IMR-90 (cell line): ENCODE measurements around the gene PHKG2. TPM values are rescaled to one million over a fixed set of nuclear protein-coding genes. Genes with fewer than 3 reads are reported as not detected.

Experiments
- ATAC-seq: fragments of 200-7000 bp; cut with Tn5 transposase; 2 replicates; pipeline ENCODE4 v1.9.1; 2020; ENCODE audit warnings: low read depth, mild to moderate bottlenecking, moderate library complexity
- BruUV-seq: library from RNA; stranded (reverse); fragments of 400-500 nt; replicated peaks from 2 replicates; lab custom pipeline; 2021; lab: Mats Ljungman, UMichigan
- CTCF ChIA-PET: fragments of 300-600 bp; formaldehyde crosslinking; extraction: SDS; loops from one replicate; lab custom pipeline; 2021; ENCODE audit warnings: antibody characterized with exemption; lab: Yijun Ruan, JAX
- POLR2A ChIA-PET: fragments of 300-600 bp; sonication (Branson Sonifier 250); formaldehyde crosslinking; loops from one replicate; lab custom pipeline; 2022; ENCODE audit warnings: antibody characterized with exemption; ENCODE audit not compliant: unreplicated experiment; lab: Charles Lee
- DNase-seq: peaks from one replicate; pipeline ENCODE4 v3.0.0; 2013
- H2AFZ ChIP-seq: replicated peaks from 2 replicates; pipeline ENCODE3; 2013; ENCODE audit warnings: low read length, mild to moderate bottlenecking; ENCODE audit not compliant: poor library complexity
- H2AK5ac ChIP-seq: 2 replicates; pipeline ENCODE4 v1.6.1; 2013; ENCODE audit warnings: low read depth, low read length, inconsistent platforms
- H2AK9ac ChIP-seq: replicated peaks from 2 replicates; pipeline ENCODE3; 2013; ENCODE audit warnings: mild to moderate bottlenecking, low read depth, low read length, moderate library complexity; ENCODE audit not compliant: poor library complexity
- H2BK120ac ChIP-seq: 2 replicates; pipeline ENCODE4 v1.6.1; 2013; ENCODE audit warnings: low read depth, low read length, inconsistent platforms
- H2BK15ac ChIP-seq: 3 replicates; pipeline ENCODE4 v1.6.1; 2013; ENCODE audit warnings: low read depth, low read length, inconsistent platforms
- H2BK20ac ChIP-seq: 2 replicates; pipeline ENCODE4 v1.6.1; 2013; ENCODE audit warnings: low read depth, mild to moderate bottlenecking, inconsistent platforms, low read length, moderate library complexity
- H2BK5ac ChIP-seq: 2 replicates; pipeline ENCODE4 v1.6.1; 2013; ENCODE audit warnings: mild to moderate bottlenecking, low read depth, low read length, inconsistent platforms; ENCODE audit not compliant: poor library complexity, severe bottlenecking
- H3K14ac ChIP-seq: replicated peaks from 2 replicates; pipeline ENCODE4 v1.6.1; 2013; ENCODE audit warnings: low read depth, low read length, inconsistent platforms
- H3K18ac ChIP-seq: 2 replicates; pipeline ENCODE4 v1.6.1; 2013; ENCODE audit warnings: low read depth, low read length, control low read depth
- H3K23ac ChIP-seq: 2 replicates; pipeline ENCODE4 v1.6.1; 2013; ENCODE audit warnings: low read depth, low read length, inconsistent platforms
- H3K27ac ChIP-seq: 2 replicates; pipeline ENCODE4 v1.5.1; 2013; ENCODE audit warnings: mild to moderate bottlenecking, control low read depth, low read length; ENCODE audit not compliant: insufficient read depth
- H3K27me3 ChIP-seq: 2 replicates; pipeline ENCODE4 v1.6.1; 2013; ENCODE audit warnings: low read length; ENCODE audit not compliant: control insufficient read depth, insufficient read depth
- H3K36me3 ChIP-seq: 2 replicates; pipeline ENCODE4 v1.6.1; 2013; ENCODE audit warnings: low read length, mixed read lengths; ENCODE audit not compliant: control insufficient read depth, insufficient read depth
- H3K4ac ChIP-seq: 2 replicates; pipeline ENCODE4 v1.6.1; 2013; ENCODE audit warnings: low read depth, low read length, inconsistent platforms
- H3K4me1 ChIP-seq: 2 replicates; pipeline ENCODE4 v1.6.1; 2013; ENCODE audit warnings: low read length, mixed read lengths; ENCODE audit not compliant: control insufficient read depth, insufficient read depth
- H3K4me2 ChIP-seq: 2 replicates; pipeline ENCODE4 v1.6.1; 2013; ENCODE audit warnings: low read depth, mild to moderate bottlenecking, control low read depth, low read length, moderate library complexity
- H3K4me3 ChIP-seq: 2 replicates; pipeline ENCODE4 v1.5.1; 2013; ENCODE audit warnings: low read depth, mild to moderate bottlenecking, control low read depth, low read length, moderate library complexity; ENCODE audit not compliant: insufficient read depth
- H3K56ac ChIP-seq: 2 replicates; pipeline ENCODE4 v1.6.1; 2013; ENCODE audit warnings: low read length, inconsistent platforms; ENCODE audit not compliant: insufficient read depth; ENCODE audit errors: extremely low read depth
- H3K79me1 ChIP-seq, 2 experiments: 2 replicates each; pipeline ENCODE4 v1.6.1; 2013; ENCODE audit warnings: low read length in 2 of 2, inconsistent platforms in 1 of 2, low read depth in 1 of 2
- H3K9ac ChIP-seq: 2 replicates; pipeline ENCODE4 v1.6.1; 2013; ENCODE audit warnings: low read depth, low read length, control low read depth
- H3K9me1 ChIP-seq: 2 replicates; pipeline ENCODE4 v1.6.1; 2013; ENCODE audit warnings: low read length, inconsistent platforms; ENCODE audit not compliant: insufficient read depth
- H3K9me3 ChIP-seq: 2 replicates; pipeline ENCODE4 v1.6.1; 2013; ENCODE audit warnings: low read length; ENCODE audit not compliant: control insufficient read depth, insufficient read depth
- H4K20me1 ChIP-seq: 2 replicates; pipeline ENCODE4 v1.6.1; 2013; ENCODE audit warnings: low read length, inconsistent platforms; ENCODE audit not compliant: insufficient read depth
- H4K5ac ChIP-seq: 2 replicates; pipeline ENCODE4 v1.6.1; 2013; ENCODE audit warnings: mild to moderate bottlenecking, low read depth, low read length, control low read depth
- H4K8ac ChIP-seq, 2 experiments: 2 replicates each; pipeline ENCODE4 v1.6.1; 2013; ENCODE audit warnings: low read depth in 2 of 2, low read length in 2 of 2, control low read depth in 1 of 2, inconsistent platforms in 1 of 2
- H4K91ac ChIP-seq: 2 replicates; pipeline ENCODE4 v1.6.1; 2013; ENCODE audit warnings: low read depth, low read length, inconsistent platforms; ENCODE audit not compliant: insufficient read depth
- BHLHE40 ChIP-seq: fragments of 150-350 bp; IDR thresholded peaks from 2 replicates; pipeline ENCODE4 v1.6.1; 2016; ENCODE audit warnings: mild to moderate bottlenecking, low read depth, low read length
- CEBPB ChIP-seq: IDR thresholded peaks from 2 replicates; pipeline ENCODE4 v1.6.1; 2012; ENCODE audit warnings: low read depth, low read length, improper control_type of control experiment
- CHD1 ChIP-seq: IDR thresholded peaks from 2 replicates; pipeline ENCODE4 v1.6.1; 2012; ENCODE audit warnings: low read depth, low read length, improper control_type of control experiment
- CTCF ChIP-seq: conservative IDR thresholded peaks from 2 replicates; pipeline ENCODE4 v1.5.1; 2012; ENCODE audit warnings: mild to moderate bottlenecking, low read depth, low read length, improper control_type of control experiment
- ELK1 ChIP-seq: fragments of 150-350 bp; IDR thresholded peaks from 2 replicates; pipeline ENCODE4 v1.6.1; 2016; ENCODE audit warnings: low read depth, mild to moderate bottlenecking, low read length, moderate library complexity, borderline replicate concordance
- FOS ChIP-seq: fragments of 150-350 bp; IDR thresholded peaks from 2 replicates; pipeline ENCODE4 v1.6.1; 2016; ENCODE audit warnings: low read depth, low read length
- MAFK ChIP-seq: IDR thresholded peaks from 2 replicates; pipeline ENCODE4 v1.6.1; 2012; ENCODE audit warnings: low read depth, low read length, improper control_type of control experiment
- MAZ ChIP-seq: IDR thresholded peaks from 2 replicates; pipeline ENCODE4 v1.6.1; 2012; ENCODE audit warnings: low read depth, mild to moderate bottlenecking, low read length, improper control_type of control experiment, moderate library complexity, borderline replicate concordance
- MXI1 ChIP-seq: IDR thresholded peaks from 2 replicates; pipeline ENCODE4 v1.6.1; 2012; ENCODE audit warnings: low read depth, mild to moderate bottlenecking, low read length, moderate library complexity, borderline replicate concordance
- NFE2L2 ChIP-seq: fragments of 150-350 bp; IDR thresholded peaks from 2 replicates; pipeline ENCODE4 v1.6.1; 2016; ENCODE audit warnings: low read depth, mild to moderate bottlenecking, low read length
- POLR2A ChIP-seq: IDR thresholded peaks from 2 replicates; pipeline ENCODE4 v1.6.1; 2012; ENCODE audit warnings: mild to moderate bottlenecking, low read depth, low read length
- RAD21 ChIP-seq: IDR thresholded peaks from 2 replicates; pipeline ENCODE4 v1.6.1; 2012; ENCODE audit warnings: low read length, improper control_type of control experiment
- RCOR1 ChIP-seq: IDR thresholded peaks from 2 replicates; pipeline ENCODE4 v1.6.1; 2012; ENCODE audit warnings: mild to moderate bottlenecking, low read length, improper control_type of control experiment; ENCODE audit not compliant: insufficient replicate concordance
- RFX5 ChIP-seq: IDR thresholded peaks from 2 replicates; pipeline ENCODE4 v1.8.0; 2012; ENCODE audit warnings: low read depth, mild to moderate bottlenecking, low read length, moderate library complexity
- SMC3 ChIP-seq: fragments of 150-350 bp; IDR thresholded peaks from 2 replicates; pipeline ENCODE4 v1.6.1; 2016; ENCODE audit warnings: low read depth, mild to moderate bottlenecking, antibody characterized with exemption, low read length, moderate library complexity
- USF2 ChIP-seq: fragments of 150-350 bp; IDR thresholded peaks from 2 replicates; pipeline ENCODE4 v1.6.1; 2017; ENCODE audit warnings: mild to moderate bottlenecking, antibody characterized with exemption, low read length, low read depth
- WGBS, 2 experiments: methylation state at CpG; one replicate each; pipeline versions ENCODE4 v1.1.5 to v1.1.7; 2013; ENCODE audit warnings: missing lambda C conversion rate in 2 of 2; ENCODE audit not compliant: insufficient read length in 1 of 2; ENCODE audit errors: extremely low coverage in 2 of 2; 5-methylcytosine and 5-hydroxymethylcytosine counted together
- dilution Hi-C: fragments of 300-500 bp; cut with HindIII; formaldehyde crosslinking; loops from one replicate; pipeline ENCODE4 v1.14.3; 2018; ENCODE audit warnings: low sequenced_read_pairs; ENCODE audit not compliant: unreplicated experiment
- in situ Hi-C: fragments of 300-500 bp; cut with MboI; formaldehyde crosslinking; loops from 3 replicates; pipeline ENCODE4 v1.14.3; 2019; ENCODE audit warnings: low sequenced_read_pairs, inconsistent platforms, mixed read lengths
- intact Hi-C: fragments of 100-400 bp; cut with micrococcal nuclease; formaldehyde crosslinking; loops from 2 replicates; pipeline ENCODE4 v1.10.0; 2022
- polyA plus RNA-seq, 3 experiments: library from polyadenylated mRNA; depleted of rRNA; stranded (reverse); fragments of >200 nt; gene quantifications; 2 replicates each; pipeline ENCODE4 v1.2.3, GENCODE V29; 2012; ENCODE audit warnings: low replicate concordance in 1 of 3
- total RNA-seq: library from RNA; depleted of rRNA; stranded (reverse); fragments of >200 nt; gene quantifications from 2 replicates; pipeline ENCODE4 v1.2.3, GENCODE V29; 2012

The PHKG2 gene
- total and polyA plus RNA-seq, 2 of the 4 experiments (the other 2 are of a cell fraction), result 26.0 to 38.9 TPM

GRCh38 chr16:30700971-30701370 is 47.3 kb upstream of the PHKG2 start:
- Histone ChIP-seq H3K9me3 (no peaks in the 10 kb centered on the region), H3K36me3 (peaks cover 37% of the 10 kb centered on the region), H3K9ac (no peak overlapping the region), H2BK5ac (no peak overlapping the region), H3K27me3 (no peaks in the 10 kb centered on the region), H3K27ac (no peak overlapping the region), H3K14ac (no peak overlapping the region), H2AK9ac (no peak overlapping the region), H4K5ac (no peak overlapping the region), H3K4me1 (peaks cover 8% of the 10 kb centered on the region), H4K8ac (no peak overlapping the region), H2BK120ac (no peak overlapping the region), H3K4me3 (no peak overlapping the region), H2BK15ac (no peak overlapping the region), H4K91ac (no peak overlapping the region), H3K9me1 (peaks cover 4% of the 10 kb centered on the region), H4K20me1 (peaks cover 18% of the 10 kb centered on the region), H3K4me2 (no peak overlapping the region), H3K23ac (no peak overlapping the region), H3K4ac (no peak overlapping the region), H3K79me1 (peaks cover 17 to 49% of the 10 kb centered on the region in 2 experiments), H3K18ac (no peak overlapping the region), H2BK20ac (no peak overlapping the region), H3K56ac (no peak overlapping the region), H2AFZ (no peak overlapping the region), H2AK5ac (no peak overlapping the region)
- dilution Hi-C loops (no loop called here), intact Hi-C loops (no loop called here), in situ Hi-C loops (no loop called here)
- ChIA-PET POLR2A (no interaction called here), CTCF (no interaction called here)
- TF ChIP-seq RFX5 (no peak), CTCF (no peak), RCOR1 (no peak), SMC3 (no peak), NFE2L2 (no peak), MAFK (no peak), CEBPB (no peak), RAD21 (no peak), FOS (no peak), USF2 (no peak), BHLHE40 (no peak), ELK1 (no peak), CHD1 (no peak), MXI1 (no peak), MAZ (no peak), POLR2A (no peak)
- DNase-seq, result no peak
- ATAC-seq, result no peak
- no TSS peak for BruUV-seq
- no CpG with 5 or more reads among the region's 5 CpGs for WGBS, 2 experiments
